Measurements from ENCODE around the gene C19orf12. TPM values are rescaled to one million over a fixed set of nuclear protein-coding genes. Genes with fewer than 3 reads are reported as not detected.
"Not testable (repeated sequence)": the region's sequence is repeated elsewhere in the genome, so short reads cannot be mapped to it uniquely, and the experiment has no call there.

Gene C19orf12
- polyA plus RNA-seq, 3 donors: 22.4 to 33.5 (median 27.6) TPM

GRCh38 chr19:29741776-29742175 lies 26.7 kb upstream of the C19orf12 start:
- no peak for DNase-seq

GRCh38 chr19:29741226-29741625 lies 26.2 kb upstream of the C19orf12 start:
- DNase-seq: no peak

GRCh38 chr19:29737461-29738000 lies 22.5 kb upstream of the C19orf12 start:
- no peak for DNase-seq

- DNase-seq: no peak
Observed at GRCh38 chr19:29735829-29736228, 20.8 kb upstream of the C19orf12 start.

- DNase-seq: no peak
Observed at GRCh38 chr19:29731331-29731850, 16.3 kb upstream of the C19orf12 start.

- DNase-seq: no peak
Observed at GRCh38 chr19:29727906-29728305, 12.8 kb upstream of the C19orf12 start.

- peak; percentile 63 for DNase-seq
Observed at GRCh38 chr19:29724746-29725145, 9.7 kb upstream of the C19orf12 start.

GRCh38 chr19:29724102-29724641 lies 9.1 kb upstream of the C19orf12 start:
- peak; percentile 21 for DNase-seq

- DNase-seq: no peak
Observed at GRCh38 chr19:29717051-29717450, 2.0 kb upstream of the C19orf12 start.

GRCh38 chr19:29715701-29716581 lies 880 bp upstream of the C19orf12 start:
- no peak for DNase-seq

GRCh38 chr19:29714371-29714952 lies 599 bp downstream of the C19orf12 start:
- no peak for DNase-seq

- DNase-seq: no peak
Observed at GRCh38 chr19:29712744-29713516, 2.1 kb downstream of the C19orf12 start.

GRCh38 chr19:29711584-29712132 lies 3.4 kb downstream of the C19orf12 start:
- DNase-seq: no peak

GRCh38 chr19:29709440-29709798 lies 5.6 kb downstream of the C19orf12 start:
- not testable (repeated sequence) for DNase-seq

GRCh38 chr19:29708554-29709439 lies 6.3 kb downstream of the C19orf12 start:
- DNase-seq: no peak

GRCh38 chr19:29706635-29707034 lies 8.4 kb downstream of the C19orf12 start:
- DNase-seq: no peak

- no peak for DNase-seq
Observed at GRCh38 chr19:29705706-29706105, 9.4 kb downstream of the C19orf12 start.

GRCh38 chr19:29704562-29705558 lies 10.2 kb downstream of the C19orf12 start:
- DNase-seq: no peak

GRCh38 chr19:29702963-29703320 lies 12.1 kb downstream of the C19orf12 start:
- DNase-seq: no peak

All from renal pelvis (tissue), 4 donors.